HG03575 (cell line): ENCODE measurements around the gene P2RY2.
"Not testable (repeated sequence)": the region's sequence is repeated elsewhere in the genome, so short reads cannot be mapped to it uniquely, and the experiment has no call there.

Source experiments
- ATAC-seq: cut with Tn5 transposase; IDR thresholded peaks from one replicate; pipeline ENCODE4 v1.9.1; 2021; ENCODE audit not compliant: unreplicated experiment, insufficient number of reproducible peaks, low FRiP score; ENCODE audit errors: extremely low read depth

Gene P2RY2

DNA sequence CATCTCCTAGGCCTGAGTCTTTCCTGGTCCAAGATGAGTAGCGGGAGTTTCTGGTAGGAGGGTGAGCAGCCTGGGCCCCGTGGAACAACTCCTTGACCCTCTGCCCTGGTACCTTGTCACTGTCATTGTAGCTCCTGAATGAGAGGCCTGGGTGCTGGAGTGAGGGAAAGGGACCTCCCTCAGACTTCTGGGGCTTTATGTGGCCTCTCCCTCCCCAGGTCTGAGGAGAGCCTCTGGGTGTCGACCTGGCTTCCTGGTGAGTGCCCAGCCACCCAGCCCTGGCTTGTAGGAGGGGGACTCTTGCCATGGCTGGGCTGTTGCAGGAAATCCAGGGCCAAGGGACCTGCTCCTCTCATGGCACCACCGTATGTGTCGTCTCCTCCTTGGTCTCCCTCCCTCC is 3.9 kb downstream of the P2RY2 start:
- no peak for ATAC-seq

DNA sequence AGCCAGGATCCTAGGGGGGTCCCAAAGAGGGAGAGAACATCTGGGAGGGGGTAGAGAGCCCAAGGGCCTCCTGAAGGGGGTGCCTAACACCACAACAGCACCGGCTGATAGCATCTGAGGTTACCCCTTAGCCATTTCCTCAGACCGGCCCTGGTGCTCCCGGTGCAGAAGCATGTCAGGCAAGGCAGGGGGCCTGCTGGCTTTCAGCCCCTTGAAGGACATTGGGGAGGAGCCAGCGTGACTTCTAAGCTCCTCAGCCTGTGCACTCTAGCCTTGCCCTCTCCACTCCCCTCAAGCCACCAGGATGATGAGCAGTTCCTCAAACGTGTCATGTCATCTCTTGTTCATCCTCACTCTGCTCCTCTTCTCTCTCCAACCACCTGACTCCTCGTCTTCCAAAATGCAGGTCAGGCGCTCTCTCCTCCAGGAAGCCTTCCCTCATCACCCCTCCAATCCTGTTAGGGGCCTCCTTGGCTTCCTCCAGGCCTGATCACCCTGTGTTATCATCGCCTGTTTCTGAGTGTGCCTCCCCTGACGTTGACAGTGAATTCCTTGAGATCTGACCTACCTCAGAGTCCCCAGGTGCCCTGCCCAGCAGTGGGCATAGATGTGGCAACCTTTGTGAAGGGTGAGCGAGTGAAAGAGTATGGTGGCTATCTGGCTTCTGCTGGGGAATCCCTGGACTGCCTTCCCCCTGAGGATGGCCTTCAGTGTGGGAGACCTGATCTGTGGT is 6.1 kb downstream of the P2RY2 start:
- no peak for ATAC-seq

GRCh38 chr11:73225001-73225686 is 7.1 kb downstream of the P2RY2 start:
- no peak for ATAC-seq

GRCh38 chr11:73225851-73226250 is 7.8 kb downstream of the P2RY2 start:
- ATAC-seq: no peak

DNA sequence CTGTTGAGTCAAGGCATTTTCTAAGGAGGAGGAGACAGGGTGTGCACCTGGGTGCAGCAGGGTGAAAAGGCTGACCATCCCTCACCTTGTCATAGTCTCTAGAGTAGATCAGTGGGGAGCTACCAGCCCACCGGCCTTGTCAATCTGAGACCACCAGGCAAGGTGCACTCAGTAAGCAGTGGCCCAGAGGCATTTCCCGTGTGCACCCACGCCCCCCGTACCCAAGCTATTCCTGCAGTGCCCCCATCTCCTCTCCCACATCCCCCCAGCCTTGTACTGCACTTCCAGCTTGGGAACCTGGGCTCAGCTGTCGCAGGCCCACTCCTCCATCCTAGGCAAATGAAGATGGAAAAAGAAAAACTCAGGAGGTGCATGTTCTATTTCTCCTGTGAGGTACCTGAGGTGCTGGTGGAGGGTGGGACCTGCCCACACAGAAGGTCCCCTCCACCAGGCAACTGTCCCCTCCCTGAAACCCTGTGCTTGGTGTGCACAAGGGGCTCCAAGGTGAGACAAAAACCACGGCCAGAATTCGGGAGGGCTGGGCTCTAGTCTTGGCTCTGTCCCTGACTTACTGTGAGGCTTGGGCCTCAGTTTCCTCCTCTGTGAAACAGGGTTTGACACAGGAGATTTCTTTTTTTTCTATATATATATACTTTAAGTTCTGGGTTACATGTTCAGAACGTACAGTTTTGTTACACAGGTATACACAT is 8.4 kb downstream of the P2RY2 start:
- no peak for ATAC-seq

GRCh38 chr11:73227571-73228211 is 9.6 kb downstream of the P2RY2 start:
- no peak for ATAC-seq

DNA sequence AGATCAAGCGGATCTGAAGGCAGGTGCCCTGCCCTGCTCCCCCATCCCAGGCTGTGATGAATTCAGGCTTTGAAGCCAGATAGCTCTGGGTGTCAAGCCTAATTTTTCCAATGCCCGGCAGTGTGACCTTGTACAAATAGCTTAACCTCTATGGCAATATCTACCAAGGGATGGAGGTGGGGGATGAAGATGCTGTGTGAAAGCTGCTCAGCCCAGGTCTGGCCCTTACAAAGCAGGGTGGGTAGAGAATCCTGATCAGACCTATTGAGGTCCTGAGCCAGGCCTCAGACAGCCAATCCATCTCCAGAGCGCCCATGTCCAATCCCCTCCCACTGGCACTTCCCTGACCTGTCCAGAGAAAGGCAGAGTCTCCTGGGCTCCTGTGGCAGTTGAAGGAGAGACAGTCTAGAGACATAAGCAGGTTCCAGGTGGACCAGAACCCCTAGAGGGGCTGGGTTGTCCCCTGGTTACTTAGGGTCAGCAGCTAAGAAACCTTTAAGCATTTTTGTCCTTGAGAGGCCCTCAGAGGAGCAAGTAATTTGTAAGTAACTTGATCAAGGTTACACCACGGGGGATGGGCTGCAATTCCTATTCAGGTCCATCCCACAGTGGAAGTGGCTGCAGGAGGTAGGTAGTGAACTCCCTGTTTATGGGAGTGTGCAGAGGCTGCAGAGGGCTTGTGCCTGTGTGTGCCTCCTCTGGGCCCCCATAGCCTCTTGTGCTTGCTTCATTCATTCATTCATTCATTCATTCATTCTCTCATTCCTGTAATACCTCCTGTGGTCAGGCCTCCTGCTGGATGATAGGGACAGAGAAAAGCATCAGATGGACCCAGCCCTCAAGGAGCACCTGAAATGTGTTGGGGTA is 10.4 kb downstream of the P2RY2 start:
- ATAC-seq: no peak

GRCh38 chr11:73229321-73229895 is 11.3 kb downstream of the P2RY2 start:
- no peak for ATAC-seq

GRCh38 chr11:73229896-73230875 is 12.1 kb downstream of the P2RY2 start:
- ATAC-seq: no peak

DNA sequence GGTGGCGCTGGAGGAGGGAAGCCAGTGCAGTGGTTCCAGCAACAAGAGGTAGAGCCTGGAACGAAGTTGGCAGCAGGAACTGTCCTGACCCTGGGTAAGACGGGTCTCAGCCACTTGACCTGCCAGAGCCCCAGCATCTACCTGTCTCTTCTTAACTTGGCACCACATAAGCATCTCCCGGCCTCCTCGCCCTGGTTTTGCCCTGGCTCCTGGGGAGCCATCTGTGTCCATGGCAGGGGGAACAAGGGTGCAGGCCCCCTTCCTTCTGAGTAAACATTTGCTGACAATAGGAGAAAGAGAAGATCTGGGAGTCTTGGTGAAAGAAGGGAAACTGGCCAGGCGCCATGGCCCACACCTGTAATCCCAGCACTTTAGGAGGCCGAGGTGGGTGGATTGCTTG is 12.8 kb downstream of the P2RY2 start:
- ATAC-seq: no peak

DNA sequence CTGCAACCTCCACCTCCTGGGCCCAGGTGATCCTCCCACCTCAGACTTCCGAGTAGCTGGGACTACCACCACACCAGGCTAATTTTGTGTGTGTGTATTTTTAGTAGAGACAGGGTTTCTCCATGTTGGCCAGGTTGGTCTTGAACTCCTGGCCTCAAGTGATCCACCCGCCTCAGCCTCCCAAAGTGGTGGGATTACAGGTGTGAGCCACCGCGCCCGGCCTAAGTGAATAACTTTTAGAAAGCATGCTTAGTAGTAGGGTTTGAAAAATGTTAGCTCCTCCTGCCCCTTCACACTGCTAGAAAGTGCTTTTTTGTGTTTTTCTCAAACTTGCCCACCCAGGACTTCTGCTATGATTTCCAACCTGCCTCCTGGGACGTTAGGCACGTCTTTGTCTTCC is 14.4 kb downstream of the P2RY2 start:
- ATAC-seq: not testable (repeated sequence)

DNA sequence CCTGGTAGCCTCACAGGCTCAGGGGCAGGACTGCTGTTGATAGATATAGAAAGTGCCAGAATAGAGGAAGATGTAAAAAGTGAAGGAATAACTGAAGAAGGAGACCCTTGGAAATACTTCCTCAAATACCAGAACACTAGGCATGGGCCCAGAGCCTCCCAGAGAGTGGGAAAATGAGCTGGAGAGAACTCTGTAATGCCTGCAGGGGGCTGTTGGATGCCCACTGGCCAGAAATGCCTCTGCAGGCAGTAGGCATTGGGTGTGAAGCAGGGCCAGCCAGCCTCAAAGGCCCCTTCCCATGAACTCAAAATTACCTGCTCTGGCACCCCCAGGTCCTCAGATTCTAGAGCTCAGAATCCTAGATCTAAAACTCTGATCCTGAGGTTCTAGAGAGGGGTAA is 15.1 kb downstream of the P2RY2 start:
- no peak for ATAC-seq

- no peak for ATAC-seq
Measured at GRCh38 chr11:73233692-73234470, 15.8 kb downstream of the P2RY2 start.

- no peak for ATAC-seq
Measured at GRCh38 chr11:73234471-73235181, 16.5 kb downstream of the P2RY2 start.

DNA sequence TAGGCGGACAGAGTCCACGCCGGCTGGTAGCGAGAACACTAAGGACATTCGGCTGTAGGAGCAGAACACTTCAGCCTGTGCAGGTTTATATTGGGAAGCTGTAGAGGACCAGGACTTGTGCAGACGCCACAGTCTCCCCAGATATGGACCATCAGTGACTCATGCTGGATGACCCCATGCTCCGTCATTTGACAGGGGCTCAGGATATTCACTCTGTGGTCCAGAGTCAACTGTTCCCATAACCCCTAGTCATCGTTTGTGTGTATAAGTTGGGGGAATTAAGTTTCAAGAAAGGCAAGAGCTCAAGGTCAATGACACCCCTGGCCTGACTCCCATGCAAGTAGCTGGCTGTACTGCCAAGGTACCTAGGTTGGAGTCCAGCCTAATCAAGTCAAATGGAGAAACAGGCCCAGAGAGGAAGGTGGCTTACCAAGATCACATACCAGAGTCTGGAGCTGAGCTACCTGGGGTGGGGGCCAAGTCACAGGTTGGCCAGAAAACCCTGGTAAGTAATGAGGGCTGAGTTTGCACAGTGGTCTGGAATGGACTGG is 17.2 kb downstream of the P2RY2 start:
- no peak for ATAC-seq
